GM12878 (cell line): ENCODE measurements around the gene DAZAP1. TPM values are rescaled to one million over a fixed set of nuclear protein-coding genes. Genes with fewer than 3 reads are reported as not detected.

Experiments used
- ATAC-seq: fragments of 200-7000 bp; cut with Tn5 transposase; 3 replicates; pipeline ENCODE4 v1.9.1; 2020; ENCODE audit warnings: mild to moderate bottlenecking, moderate library complexity
- BruUV-seq: library from RNA; stranded (reverse); fragments of 400-500 nt; replicated peaks from 2 replicates; lab custom pipeline; 2021; lab: Mats Ljungman, UMichigan
- CTCF ChIA-PET: fragments of 300-600 bp; sonication (Branson Sonifier 250); formaldehyde crosslinking; extraction: SDS; loops from one replicate; lab custom pipeline; 2021; ENCODE audit warnings: inconsistent platforms; lab: Yijun Ruan, JAX
- POLR2A ChIA-PET: fragments of 350-600 bp; formaldehyde crosslinking; extraction: SDS; loops from one replicate; lab custom pipeline; 2021; ENCODE audit warnings: inconsistent platforms; lab: Charles Lee
- RAD21 ChIA-PET: fragments of 300-600 bp; sonication (Branson Sonifier 250); formaldehyde crosslinking; loops from one replicate; lab custom pipeline; 2023; ENCODE audit warnings: antibody characterized with exemption; ENCODE audit not compliant: unreplicated experiment; lab: Charles Lee
- SMC1A ChIA-PET: fragments of 300-600 bp; sonication (Branson Sonifier 250); formaldehyde crosslinking; loops from one replicate; lab custom pipeline; 2023; ENCODE audit not compliant: unreplicated experiment, uncharacterized antibody; lab: Charles Lee
- DNase-seq: peaks from one replicate; pipeline ENCODE4 v3.0.0-alpha.2; 2011; ENCODE audit warnings: low read depth, low spot score
- FAIRE-seq: peaks from 3 replicates; lab custom pipeline; 2011; peaks lifted over from hg19 to GRCh38; lab: Jason Lieb, UNC
- H2AFZ ChIP-seq: 2 replicates; pipeline ENCODE4 v1.6.0; 2011; ENCODE audit warnings: low read depth, low read length, control low read depth; ENCODE audit not compliant: control insufficient read depth
- H3K27ac ChIP-seq: 2 replicates; pipeline ENCODE4 v1.5.1; 2011; ENCODE audit warnings: control low read depth; ENCODE audit not compliant: control insufficient read depth, insufficient read depth
- H3K27me3 ChIP-seq, 2 experiments: replicated peaks in 1 of 2; 2 replicates each; pipeline versions ENCODE4 v1.6.0 to v1.6.1; 2011; ENCODE audit warnings: low read length in 1 of 2; ENCODE audit not compliant: control insufficient read depth in 2 of 2, insufficient read depth in 2 of 2
- H3K36me3 ChIP-seq, 2 experiments: 2 replicates each; pipeline ENCODE4 v1.5.1; 2011; ENCODE audit warnings: low read length in 1 of 2; ENCODE audit not compliant: control insufficient read depth in 2 of 2, insufficient read depth in 2 of 2
- H3K4me1 ChIP-seq: 2 replicates; pipeline ENCODE4 v1.6.1; 2011; ENCODE audit warnings: mild to moderate bottlenecking, low read length, moderate library complexity, mixed read lengths; ENCODE audit not compliant: control insufficient read depth, insufficient read depth
- H3K4me2 ChIP-seq: 2 replicates; pipeline ENCODE4 v1.6.0; 2011; ENCODE audit warnings: control low read depth; ENCODE audit not compliant: control insufficient read depth, insufficient read depth
- H3K4me3 ChIP-seq: fragments of 200-600 bp; sonication (generic); 2 replicates; pipeline ENCODE4 v1.5.1; 2016
- H3K79me2 ChIP-seq: 2 replicates; pipeline ENCODE4 v1.6.0; 2011; ENCODE audit warnings: low read length; ENCODE audit not compliant: control insufficient read depth, insufficient read depth
- H3K9ac ChIP-seq: 2 replicates; pipeline ENCODE4 v1.8.0; 2011; ENCODE audit warnings: low read length, control low read depth, mixed read lengths; ENCODE audit not compliant: control insufficient read depth, insufficient read depth
- H3K9me3 ChIP-seq: replicated peaks from 3 replicates; pipeline ENCODE4 v1.5.1; 2011; ENCODE audit warnings: mild to moderate bottlenecking, low read length; ENCODE audit not compliant: control insufficient read depth, insufficient read depth
- H4K20me1 ChIP-seq: 2 replicates; pipeline ENCODE4 v1.6.0; 2011; ENCODE audit not compliant: control insufficient read depth, insufficient read depth
- BCLAF1 ChIP-seq: fragments of 450-650 bp; IDR thresholded peaks from 2 replicates; pipeline ENCODE4 v1.6.1; 2017; ENCODE audit warnings: antibody characterized with exemption, mild to moderate bottlenecking, moderate library complexity
- EED ChIP-seq: sonication (generic); IDR thresholded peaks from 2 replicates; pipeline ENCODE4 v1.6.1; 2016; ENCODE audit warnings: antibody characterized with exemption, low read depth
- HCFC1 ChIP-seq: fragments of 150-350 bp; IDR thresholded peaks from 2 replicates; pipeline ENCODE4 v1.6.1; 2014; ENCODE audit warnings: low read length
- HDAC2 ChIP-seq: fragments of 200-600 bp; sonication (generic); IDR thresholded peaks from 2 replicates; pipeline ENCODE4 v1.6.1; 2017
- MTA2 ChIP-seq: fragments of 450-650 bp; IDR thresholded peaks from 2 replicates; pipeline ENCODE4 v1.6.1; 2016; ENCODE audit warnings: low read depth, mild to moderate bottlenecking, moderate library complexity
- NR2C2 ChIP-seq: IDR thresholded peaks from 2 replicates; pipeline ENCODE4 v1.6.1; 2011; ENCODE audit warnings: borderline replicate concordance, low read depth; ENCODE audit not compliant: control insufficient read depth, insufficient read length
- POLR2A ChIP-seq: IDR thresholded peaks from 2 replicates; pipeline ENCODE4 v1.6.1; 2011; ENCODE audit warnings: low read depth, mild to moderate bottlenecking, low read length
- RCOR1 ChIP-seq: conservative IDR thresholded peaks from 2 replicates; pipeline ENCODE4 v1.6.1; 2012; ENCODE audit warnings: low read depth, low read length, improper control_type of control experiment
- SMAD1 ChIP-seq: fragments of 450-650 bp; IDR thresholded peaks from 2 replicates; pipeline ENCODE4 v1.6.1; 2018; ENCODE audit warnings: mild to moderate bottlenecking, low read depth; ENCODE audit not compliant: partially characterized antibody
- WRNIP1 ChIP-seq: IDR thresholded peaks from 2 replicates; pipeline ENCODE4 v1.6.1; 2011; ENCODE audit warnings: low read depth, low read length, improper control_type of control experiment, borderline replicate concordance
- YBX1 ChIP-seq: fragments of 450-650 bp; IDR thresholded peaks from 2 replicates; pipeline ENCODE4 v1.6.1; 2016; ENCODE audit warnings: antibody characterized with exemption
- WGBS: methylation state at CpG from one replicate; pipeline ENCODE4 v1.1.6; 2016; ENCODE audit warnings: low lambda C conversion rate; ENCODE audit not compliant: insufficient replicate concordance, insufficient coverage; ENCODE audit errors: missing lambda C conversion rate; 5-methylcytosine and 5-hydroxymethylcytosine counted together
- in situ Hi-C: fragments of 300-500 bp; cut with MboI; formaldehyde crosslinking; loops from 9 replicates; pipeline ENCODE4 v1.14.3; 2018; ENCODE audit warnings: mixed read lengths
- intact Hi-C: fragments of 100-400 bp; cut with micrococcal nuclease; formaldehyde crosslinking; loops from one replicate; pipeline ENCODE4 v1.14.2; 2022; ENCODE audit not compliant: unreplicated experiment
- polyA plus RNA-seq, 11 experiments: library from polyadenylated mRNA; depleted of rRNA in 4 of 11; unstranded in 6 of 11; stranded (reverse) in 5 of 11; fragments of >200 nt; fragmentation: Nextera tagmentation in 4 of 11; fragmentation: Illumina TruSeq in 1 of 11; extraction: Ambion mirVana in 4 of 11; extraction: Trizol in 1 of 11; gene quantifications; 1 replicate in 1 of 11; 2 replicates in 10 of 11; pipeline versions ENCODE4 v1.2.1 to v1.2.3, GENCODE V29; 2011 to 2016; ENCODE audit warnings: inconsistent platforms in 2 of 11, missing spikeins in 2 of 11, low read depth in 1 of 11
- total RNA-seq, 4 experiments: library from RNA; depleted of rRNA in 3 of 4; stranded (reverse); fragments of >200 nt in 3 of 4; fragmentation: Illumina TruSeq in 1 of 4; extraction: Trizol in 1 of 4; gene quantifications; 2 replicates each; pipeline versions ENCODE4 v1.2.1 to v1.2.3, GENCODE V29; 2013 to 2021
- TF ChIP-seq, protein P1 (sequence below): IDR thresholded peaks from 2 replicates; pipeline ENCODE4 v1.6.1; 2012; ENCODE audit warnings: mild to moderate bottlenecking, low read depth, low read length

The DAZAP1 gene
- total and polyA plus RNA-seq, 10 of the 15 experiments (the other 5 are each of a cell fraction or from before 2014, with no cell fraction given): 9.9 to 240 (median 92.3) TPM

DNA sequence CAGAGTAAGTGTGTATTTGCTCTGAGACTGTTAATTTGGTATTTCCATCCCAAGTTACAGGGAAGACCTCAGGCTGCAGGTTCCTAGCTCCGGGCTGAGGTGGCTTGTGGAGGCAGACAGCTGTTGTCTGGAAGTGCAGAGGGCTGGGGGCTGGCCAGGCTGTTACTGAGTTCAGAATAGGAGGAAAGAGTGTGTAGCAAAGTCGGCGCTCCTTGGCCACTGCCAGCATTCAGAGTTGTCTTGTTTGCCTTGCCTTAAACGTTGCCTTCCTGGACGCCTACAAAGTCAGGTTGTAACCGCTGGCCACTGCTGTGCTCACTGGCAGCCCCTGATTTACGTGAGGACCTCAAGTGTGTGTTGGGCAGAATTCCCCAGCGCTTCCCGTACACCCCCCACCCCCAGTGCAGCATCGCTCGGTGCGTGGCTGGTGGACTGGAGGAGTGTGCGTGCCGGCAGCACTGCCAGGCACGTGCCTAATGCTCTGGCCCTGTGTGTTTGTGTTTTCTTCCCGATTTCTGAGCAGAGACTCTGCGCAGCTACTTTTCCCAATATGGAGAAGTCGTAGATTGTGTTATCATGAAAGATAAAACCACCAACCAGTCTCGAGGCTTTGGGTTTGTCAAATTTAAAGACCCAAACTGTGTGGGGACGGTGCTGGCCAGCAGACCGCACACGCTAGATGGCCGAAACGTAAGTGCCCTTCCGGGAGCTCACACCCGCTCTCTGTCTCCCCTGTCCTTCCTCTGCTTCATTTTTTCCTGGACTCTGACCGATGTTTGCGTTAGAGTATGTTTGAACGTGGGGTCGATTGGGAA, 10.5 kb downstream of the DAZAP1 start:
- POLR2A ChIA-PET: no interaction called here
- peaks cover 11% of the 10 kb centered on the region for H4K20me1 ChIP-seq
- H3K9ac ChIP-seq: no peak overlapping the region
- peaks cover 28 to 42% of the 10 kb centered on the region in 2 experiments; a peak in 3 of 4 replicates for H3K36me3 ChIP-seq
- no peaks in the 10 kb centered on the region for H3K27me3 ChIP-seq
- no peaks in the 10 kb centered on the region for H3K9me3 ChIP-seq
- in situ Hi-C loops: no loop called here
- H3K4me2 ChIP-seq: no peak overlapping the region
- RAD21 ChIA-PET: no interaction called here
- no peak for DNase-seq
- peaks cover 19% of the 10 kb centered on the region for H3K4me1 ChIP-seq
- intact Hi-C loops: no loop called here
- no peak for TF ChIP-seq NR2C2
- TF ChIP-seq POLR2A: peak; percentile 44; the same call in 1 of the 2 replicates
- no peak for TF ChIP-seq YBX1
- TF ChIP-seq EED: no peak
- H3K27ac ChIP-seq: no peak overlapping the region
- SMC1A ChIA-PET: no interaction called here
- no peak overlapping the region for H2AFZ ChIP-seq
- BruUV-seq: no TSS peak
- 92% methylated on average over 30 of the region's 30 CpGs for WGBS
- no peak for ATAC-seq
- peaks cover 51% of the 10 kb centered on the region for H3K79me2 ChIP-seq
- H3K4me3 ChIP-seq: no peak overlapping the region
- no peak for FAIRE-seq
- CTCF ChIA-PET: no interaction called here

DNA sequence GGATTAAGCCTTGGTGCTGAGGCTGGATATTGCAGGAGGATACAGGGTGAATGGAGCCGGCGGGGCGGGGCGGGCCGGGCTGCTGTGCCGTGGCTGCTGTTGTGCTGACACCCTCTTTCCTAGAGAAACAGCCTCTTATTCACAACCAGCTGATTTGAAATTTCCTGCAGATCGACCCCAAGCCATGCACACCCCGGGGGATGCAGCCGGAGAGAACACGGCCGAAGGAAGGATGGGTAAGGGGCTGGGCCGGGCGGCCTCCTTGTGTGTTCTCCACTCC, 11.1 kb downstream of the DAZAP1 start:
- 92% methylated on average over 13 of the region's 13 CpGs for WGBS
- BruUV-seq: no TSS peak
- DNase-seq: no peak
- in situ Hi-C loops: no loop called here
- ChIA-PET SMC1A (no interaction called here), POLR2A (no interaction called here), RAD21 (no interaction called here), CTCF (no interaction called here)
- intact Hi-C loops: no loop called here
- Histone ChIP-seq H3K27ac (no peak overlapping the region), H2AFZ (no peak overlapping the region), H4K20me1 (peaks cover 9% of the 10 kb centered on the region), H3K4me2 (no peak overlapping the region), H3K4me1 (peaks cover 13% of the 10 kb centered on the region), H3K36me3 (peaks cover 23 to 44% of the 10 kb centered on the region in 2 experiments; a peak in 3 of 4 replicates), H3K9me3 (no peaks in the 10 kb centered on the region), H3K4me3 (no peak overlapping the region), H3K9ac (no peak overlapping the region), H3K27me3 (no peaks in the 10 kb centered on the region), H3K79me2 (peaks cover 46% of the 10 kb centered on the region)
- no peak for ATAC-seq
- FAIRE-seq: no peak
- TF ChIP-seq RCOR1 (no peak), MTA2 (no peak), BCLAF1 (no peak), WRNIP1 (no peak), HDAC2 (no peak), NR2C2 (no peak), HCFC1 (no peak), SMAD1 (no peak)
- TF ChIP-seq, protein P1, sequence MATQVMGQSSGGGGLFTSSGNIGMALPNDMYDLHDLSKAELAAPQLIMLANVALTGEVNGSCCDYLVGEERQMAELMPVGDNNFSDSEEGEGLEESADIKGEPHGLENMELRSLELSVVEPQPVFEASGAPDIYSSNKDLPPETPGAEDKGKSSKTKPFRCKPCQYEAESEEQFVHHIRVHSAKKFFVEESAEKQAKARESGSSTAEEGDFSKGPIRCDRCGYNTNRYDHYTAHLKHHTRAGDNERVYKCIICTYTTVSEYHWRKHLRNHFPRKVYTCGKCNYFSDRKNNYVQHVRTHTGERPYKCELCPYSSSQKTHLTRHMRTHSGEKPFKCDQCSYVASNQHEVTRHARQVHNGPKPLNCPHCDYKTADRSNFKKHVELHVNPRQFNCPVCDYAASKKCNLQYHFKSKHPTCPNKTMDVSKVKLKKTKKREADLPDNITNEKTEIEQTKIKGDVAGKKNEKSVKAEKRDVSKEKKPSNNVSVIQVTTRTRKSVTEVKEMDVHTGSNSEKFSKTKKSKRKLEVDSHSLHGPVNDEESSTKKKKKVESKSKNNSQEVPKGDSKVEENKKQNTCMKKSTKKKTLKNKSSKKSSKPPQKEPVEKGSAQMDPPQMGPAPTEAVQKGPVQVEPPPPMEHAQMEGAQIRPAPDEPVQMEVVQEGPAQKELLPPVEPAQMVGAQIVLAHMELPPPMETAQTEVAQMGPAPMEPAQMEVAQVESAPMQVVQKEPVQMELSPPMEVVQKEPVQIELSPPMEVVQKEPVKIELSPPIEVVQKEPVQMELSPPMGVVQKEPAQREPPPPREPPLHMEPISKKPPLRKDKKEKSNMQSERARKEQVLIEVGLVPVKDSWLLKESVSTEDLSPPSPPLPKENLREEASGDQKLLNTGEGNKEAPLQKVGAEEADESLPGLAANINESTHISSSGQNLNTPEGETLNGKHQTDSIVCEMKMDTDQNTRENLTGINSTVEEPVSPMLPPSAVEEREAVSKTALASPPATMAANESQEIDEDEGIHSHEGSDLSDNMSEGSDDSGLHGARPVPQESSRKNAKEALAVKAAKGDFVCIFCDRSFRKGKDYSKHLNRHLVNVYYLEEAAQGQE: no peak
